Measurements from ENCODE around the gene ERN2.

The ERN2 gene

DNA sequence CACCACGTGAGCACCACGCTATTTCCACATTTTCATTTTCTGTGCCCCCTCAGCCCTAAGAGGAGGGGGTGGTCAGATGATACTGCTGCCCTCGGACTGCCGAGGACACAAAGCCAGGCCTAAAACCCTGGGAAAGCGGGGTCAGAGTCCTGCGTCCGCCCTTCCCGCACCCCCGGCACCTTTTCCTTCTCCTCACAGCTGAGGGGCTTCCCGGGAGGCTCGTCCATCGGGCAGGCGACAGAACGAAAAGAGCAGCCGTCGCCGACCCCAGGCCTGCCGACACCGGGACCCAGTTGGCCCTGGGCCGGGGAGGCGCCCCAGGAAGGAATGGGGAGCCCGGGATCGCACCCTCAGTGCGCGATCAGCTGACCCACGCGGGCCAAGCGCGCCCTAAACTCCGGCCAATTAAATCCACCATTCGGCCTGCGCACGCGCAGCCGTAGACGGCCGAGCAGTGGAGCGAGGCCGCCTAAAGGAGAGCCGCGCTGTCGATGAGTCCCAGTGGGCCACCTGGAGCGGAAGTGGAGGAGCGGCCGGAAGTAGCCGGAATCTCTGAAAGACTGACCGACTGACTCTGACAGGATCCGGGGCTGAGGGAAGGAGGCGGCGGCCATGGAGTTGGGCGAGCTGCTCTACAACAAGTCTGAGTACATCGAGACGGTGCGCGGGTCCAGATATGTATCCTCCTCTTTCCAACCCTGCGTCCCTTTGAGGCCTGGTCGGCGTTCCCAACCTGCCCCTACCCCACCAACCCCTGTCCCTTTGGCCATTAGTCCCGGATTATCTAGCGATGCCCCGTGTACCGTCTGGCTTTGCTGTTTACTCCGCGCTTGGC, 71.9 kb downstream of the ERN2 start, which contains the start of the genes DCTN5 and PALB2:
TSS of gene DCTN5 (plus strand) at position 536 of the 835 bp plus-strand sequence. CDS start at position 613, 77 bp downstream.
TSS of gene PALB2 (minus strand) at position 380 of the 835 bp plus-strand sequence. CDS start at position 227, 153 bp downstream.
- in situ Hi-C loops (cut with HindIII; ENCODE audit: low sequenced_read_pairs), result no loop called here

DNA sequence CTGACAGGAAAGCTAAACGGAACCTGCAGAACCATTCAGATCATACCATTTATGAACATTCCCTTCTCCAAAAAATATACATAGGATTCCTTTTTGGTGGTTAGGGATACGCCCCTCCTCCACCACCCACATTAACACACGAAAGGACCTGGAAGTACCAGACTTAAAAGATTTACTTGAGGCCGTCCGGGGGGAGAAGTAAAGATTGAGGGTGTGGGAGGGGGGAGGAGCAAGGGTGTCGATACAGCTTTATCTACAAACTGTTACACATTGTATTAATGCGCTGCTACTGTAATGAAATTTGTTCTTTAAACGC, 72.4 kb downstream of the ERN2 start:
- H3K4me3 ChIP-seq (ENCODE audit: low read depth, low read length), result peak overlapping the region; percentile 99
- TF ChIP-seq, protein P1, sequence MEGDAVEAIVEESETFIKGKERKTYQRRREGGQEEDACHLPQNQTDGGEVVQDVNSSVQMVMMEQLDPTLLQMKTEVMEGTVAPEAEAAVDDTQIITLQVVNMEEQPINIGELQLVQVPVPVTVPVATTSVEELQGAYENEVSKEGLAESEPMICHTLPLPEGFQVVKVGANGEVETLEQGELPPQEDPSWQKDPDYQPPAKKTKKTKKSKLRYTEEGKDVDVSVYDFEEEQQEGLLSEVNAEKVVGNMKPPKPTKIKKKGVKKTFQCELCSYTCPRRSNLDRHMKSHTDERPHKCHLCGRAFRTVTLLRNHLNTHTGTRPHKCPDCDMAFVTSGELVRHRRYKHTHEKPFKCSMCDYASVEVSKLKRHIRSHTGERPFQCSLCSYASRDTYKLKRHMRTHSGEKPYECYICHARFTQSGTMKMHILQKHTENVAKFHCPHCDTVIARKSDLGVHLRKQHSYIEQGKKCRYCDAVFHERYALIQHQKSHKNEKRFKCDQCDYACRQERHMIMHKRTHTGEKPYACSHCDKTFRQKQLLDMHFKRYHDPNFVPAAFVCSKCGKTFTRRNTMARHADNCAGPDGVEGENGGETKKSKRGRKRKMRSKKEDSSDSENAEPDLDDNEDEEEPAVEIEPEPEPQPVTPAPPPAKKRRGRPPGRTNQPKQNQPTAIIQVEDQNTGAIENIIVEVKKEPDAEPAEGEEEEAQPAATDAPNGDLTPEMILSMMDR (IDR thresholded peaks at IDR 0.05; ENCODE audit: low read depth, low read length, missing control alignments), result no peak
- DNase-seq (ENCODE audit: low read depth), result no peak
- in situ Hi-C loops (cut with HindIII; ENCODE audit: low sequenced_read_pairs), result no loop called here

More for the DNA sequence above, 71.9 kb downstream of the ERN2 start, which contains the start of the genes DCTN5 and PALB2:
- H3K4me3 ChIP-seq (ENCODE audit: low read depth, low read length), result peak within 1 kb of the TSS; percentile 99
- TF ChIP-seq, protein P1 (IDR thresholded peaks at IDR 0.05; ENCODE audit: low read depth, low read length, missing control alignments), result no peak
- peak; percentile 81 for DNase-seq (ENCODE audit: low read depth)

All from astrocyte of the cerebellum (primary cell).